Measurements from ENCODE around the gene RASIP1.

DNA sequence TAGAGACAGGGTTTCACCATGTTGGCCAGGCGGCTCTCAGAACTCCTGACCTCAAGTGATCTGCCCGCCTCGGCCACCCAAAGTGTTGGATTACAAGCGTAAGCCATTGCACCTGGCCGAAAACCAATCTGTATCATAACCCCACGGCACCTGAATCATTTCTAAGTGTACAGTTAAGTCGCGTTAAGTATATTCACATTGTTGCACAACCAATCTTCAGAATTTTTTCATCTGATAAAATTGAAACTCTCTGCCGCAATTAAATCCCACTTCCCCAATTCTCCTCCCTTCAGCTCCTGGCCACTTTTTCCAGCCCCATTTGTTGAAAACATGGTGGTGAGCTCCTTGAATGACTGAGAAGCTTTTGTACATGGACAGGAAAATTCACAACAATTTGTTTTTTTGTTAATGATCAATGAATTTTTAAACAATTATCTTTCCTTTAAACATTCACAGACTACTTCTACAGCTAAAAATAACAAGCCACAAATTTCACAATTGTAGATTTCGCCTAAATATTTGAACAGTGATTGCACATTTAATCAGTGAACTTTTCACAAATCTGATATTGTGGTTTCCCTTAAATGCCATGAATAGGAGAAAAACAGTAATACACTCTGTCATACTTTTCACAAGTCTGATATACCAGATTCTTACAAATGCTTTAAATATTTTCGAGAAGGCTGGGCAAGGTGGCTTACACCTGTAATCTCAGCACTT is 28.7 kb upstream of the RASIP1 start:
- no peak for TF ChIP-seq CTCF (conservative IDR thresholded peaks at IDR 0.05)
- TF ChIP-seq ZFX (IDR thresholded peaks at IDR 0.05): no peak

Data from C4-2B (cell line).